ENCODE results near the gene NOL6. TPM values are rescaled to one million over a fixed set of nuclear protein-coding genes. Genes with fewer than 3 reads are reported as not detected.

NOL6 gene
- polyA plus RNA-seq, 1 experiment: 34.7 TPM

- no peak overlapping the region for H3K4me3 ChIP-seq (ENCODE audit: low read depth, low read length)
- no peak for TF ChIP-seq CTCF (IDR thresholded peaks at IDR 0.05; ENCODE audit: low read depth, low read length)
- no peak overlapping the region for H3K27ac ChIP-seq (ENCODE audit: low read depth, low read length)
- ChIA-PET CTCF (interaction anchor here (1.3 to 4.4 kb wide), 5 partner anchors 9 to 278 kb away, joined by 3 to 48 read pairs (median 6); no protein-coding TSS in a partner anchor), POLR2A (no interaction called here)
- H3K27me3 ChIP-seq (ENCODE audit: control insufficient read depth, insufficient read depth, low read length): no peaks in the 10 kb centered on the region
- DNase-seq (ENCODE audit: low read depth, low spot score): no peak
- H3K9me3 ChIP-seq (ENCODE audit: control insufficient read depth, insufficient read depth, low read length): no peaks in the 10 kb centered on the region
Measured at GRCh38 chr9:33443464-33444154, 30.1 kb downstream of the NOL6 start.

GRCh38 chr9:33443047-33443446, 30.7 kb downstream of the NOL6 start:
- Histone ChIP-seq H3K27ac (ENCODE audit: low read depth, low read length) (no peak overlapping the region), H3K27me3 (ENCODE audit: control insufficient read depth, insufficient read depth, low read length) (no peaks in the 10 kb centered on the region), H3K4me3 (ENCODE audit: low read depth, low read length) (no peak overlapping the region), H3K9me3 (ENCODE audit: control insufficient read depth, insufficient read depth, low read length) (no peaks in the 10 kb centered on the region)
- TF ChIP-seq CTCF (IDR thresholded peaks at IDR 0.05; ENCODE audit: low read depth, low read length): no peak
- POLR2A ChIA-PET: no interaction called here
- DNase-seq (ENCODE audit: low read depth, low spot score): no peak
- CTCF ChIA-PET: interaction anchor here (1.4 to 4.4 kb wide), 3 partner anchors 10 to 28 kb away, joined by 3 to 48 read pairs (median 4); no protein-coding TSS in a partner anchor

- no peak for TF ChIP-seq CTCF (IDR thresholded peaks at IDR 0.05; ENCODE audit: low read depth, low read length)
- POLR2A ChIA-PET: interaction anchor here (0.6 kb wide), 1 partner anchor 287 kb away, joined by 6 read pairs; no protein-coding TSS in a partner anchor
- CTCF ChIA-PET: interaction anchor here (1.4 to 4.4 kb wide), 2 partner anchors 10 to 24 kb away, joined by 4 to 48 read pairs; no protein-coding TSS in a partner anchor
- no peak overlapping the region for H3K4me3 ChIP-seq (ENCODE audit: low read depth, low read length)
- H3K9me3 ChIP-seq (ENCODE audit: control insufficient read depth, insufficient read depth, low read length): no peaks in the 10 kb centered on the region
- no peak for DNase-seq (ENCODE audit: low read depth, low spot score)
- no peak overlapping the region for H3K27ac ChIP-seq (ENCODE audit: low read depth, low read length)
- H3K27me3 ChIP-seq (ENCODE audit: control insufficient read depth, insufficient read depth, low read length): no peaks in the 10 kb centered on the region
Measured at GRCh38 chr9:33442125-33442524, 31.6 kb downstream of the NOL6 start.

- POLR2A ChIA-PET: no interaction called here
- H3K9me3 ChIP-seq (ENCODE audit: control insufficient read depth, insufficient read depth, low read length): no peaks in the 10 kb centered on the region
- peaks cover 6% of the 10 kb centered on the region for H3K27me3 ChIP-seq (ENCODE audit: control insufficient read depth, insufficient read depth, low read length)
- no peak overlapping the region for H3K27ac ChIP-seq (ENCODE audit: low read depth, low read length)
- CTCF ChIA-PET: interaction anchor here (1.0 to 4.4 kb wide), 3 partner anchors 12 to 37 kb away, joined by 4 to 48 read pairs (median 4); no protein-coding TSS in a partner anchor
- no peak overlapping the region for H3K4me3 ChIP-seq (ENCODE audit: low read depth, low read length)
- TF ChIP-seq CTCF (IDR thresholded peaks at IDR 0.05; ENCODE audit: low read depth, low read length): no peak
- DNase-seq (ENCODE audit: low read depth, low spot score): no peak
Measured at GRCh38 chr9:33440609-33441008, 33.1 kb downstream of the NOL6 start.

GRCh38 chr9:33440204-33440603, 33.5 kb downstream of the NOL6 start:
- TF ChIP-seq CTCF (IDR thresholded peaks at IDR 0.05; ENCODE audit: low read depth, low read length): no peak
- Histone ChIP-seq H3K27ac (ENCODE audit: low read depth, low read length) (no peak overlapping the region), H3K9me3 (ENCODE audit: control insufficient read depth, insufficient read depth, low read length) (no peaks in the 10 kb centered on the region), H3K4me3 (ENCODE audit: low read depth, low read length) (no peak overlapping the region), H3K27me3 (ENCODE audit: control insufficient read depth, insufficient read depth, low read length) (peaks cover 8% of the 10 kb centered on the region)
- ChIA-PET CTCF (interaction anchor here (1.6 to 4.4 kb wide), 2 partner anchors 12 to 37 kb away, joined by 4 to 48 read pairs; no protein-coding TSS in a partner anchor), POLR2A (no interaction called here)
- DNase-seq (ENCODE audit: low read depth, low spot score): no peak

Data from AG04450 (cell line).